Stomach (tissue), 4 donors: Measurements from ENCODE around the gene C1QTNF6.

Experiments
- EP300 ChIP-seq: sonication (generic); formaldehyde crosslinking; IDR thresholded peaks from one replicate; pipeline ENCODE4 v1.6.1; 2017; ENCODE audit warnings: antibody characterized with exemption
- POLR2A ChIP-seq, 4 donors: fragments of 450-650 bp; IDR thresholded peaks; one replicate each; pipeline ENCODE4 v1.6.1; 2016; ENCODE audit warnings: antibody characterized with exemption in 4 of 4, control low read depth in 2 of 4, mild to moderate bottlenecking in 1 of 4, moderate library complexity in 1 of 4
- POLR2AphosphoS5 ChIP-seq, 3 donors: sonication (generic); formaldehyde crosslinking; IDR thresholded peaks; one replicate each; pipeline ENCODE4 v1.6.1; 2016; ENCODE audit warnings: antibody characterized with exemption in 3 of 3
- TF ChIP-seq, protein P1 (sequence below), 7 experiments: fragments of 450-650 bp in 4 of 7; fragments of 200-600 bp in 3 of 7; sonication (generic) in 3 of 7; IDR thresholded peaks; one replicate each; pipeline ENCODE4 v1.5.1; 2016 to 2019; ENCODE audit warnings: antibody characterized with exemption in 7 of 7, control low read depth in 2 of 7, mild to moderate bottlenecking in 1 of 7

- TF ChIP-seq POLR2AphosphoS5 (IDR thresholded peaks at IDR 0.05) (no peak), EP300 (no peak), POLR2A (IDR thresholded peaks at IDR 0.05) (no peak)
- TF ChIP-seq, protein P1, sequence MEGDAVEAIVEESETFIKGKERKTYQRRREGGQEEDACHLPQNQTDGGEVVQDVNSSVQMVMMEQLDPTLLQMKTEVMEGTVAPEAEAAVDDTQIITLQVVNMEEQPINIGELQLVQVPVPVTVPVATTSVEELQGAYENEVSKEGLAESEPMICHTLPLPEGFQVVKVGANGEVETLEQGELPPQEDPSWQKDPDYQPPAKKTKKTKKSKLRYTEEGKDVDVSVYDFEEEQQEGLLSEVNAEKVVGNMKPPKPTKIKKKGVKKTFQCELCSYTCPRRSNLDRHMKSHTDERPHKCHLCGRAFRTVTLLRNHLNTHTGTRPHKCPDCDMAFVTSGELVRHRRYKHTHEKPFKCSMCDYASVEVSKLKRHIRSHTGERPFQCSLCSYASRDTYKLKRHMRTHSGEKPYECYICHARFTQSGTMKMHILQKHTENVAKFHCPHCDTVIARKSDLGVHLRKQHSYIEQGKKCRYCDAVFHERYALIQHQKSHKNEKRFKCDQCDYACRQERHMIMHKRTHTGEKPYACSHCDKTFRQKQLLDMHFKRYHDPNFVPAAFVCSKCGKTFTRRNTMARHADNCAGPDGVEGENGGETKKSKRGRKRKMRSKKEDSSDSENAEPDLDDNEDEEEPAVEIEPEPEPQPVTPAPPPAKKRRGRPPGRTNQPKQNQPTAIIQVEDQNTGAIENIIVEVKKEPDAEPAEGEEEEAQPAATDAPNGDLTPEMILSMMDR (IDR thresholded peaks at IDR 0.05) = no peak
Observed at GRCh38 chr22:37225481-37225880, 37.4 kb upstream of the C1QTNF6 start.
